Stimulated activated CD4-positive, alpha-beta T cell treated with anti-CD3 and anti-CD28 coated beads, Interleukin-12 subunit alpha, Interleukin-12 subunit beta, amount 100 ng/mL, for 24 hours (primary cell): ENCODE data around the gene SNTG2.
A peak's percentile ranks its signal among the peaks of the same experiment; 100 is the strongest.
"Not testable (repeated sequence)": the region's sequence is repeated elsewhere in the genome, so short reads cannot be mapped to it uniquely, and the experiment has no call there.

Experiments used
- DNase-seq, 2 experiments: peaks; one replicate each; pipeline ENCODE4 v3.0.0-alpha.2; 2020; ENCODE audit warnings: low read depth in 2 of 2

SNTG2 gene

DNA sequence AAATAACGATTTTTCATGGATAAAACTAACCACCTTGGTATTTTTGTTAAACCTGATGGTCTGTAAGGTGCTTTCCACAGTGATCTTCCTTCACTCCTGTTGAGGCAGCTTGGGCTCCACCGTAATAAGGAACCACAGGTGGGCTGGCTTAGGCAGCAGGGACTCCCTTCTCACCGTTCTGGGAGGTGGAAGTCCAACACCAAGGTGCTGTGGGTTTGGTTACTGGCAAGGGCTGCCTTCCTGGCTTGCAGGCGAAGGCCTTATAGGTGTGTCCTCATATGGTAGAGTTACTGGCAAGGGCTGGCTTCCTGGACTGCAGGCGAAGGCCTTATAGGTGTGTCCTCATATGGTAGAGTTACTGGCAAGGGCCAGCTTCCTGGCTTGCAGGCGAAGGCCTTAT, 143.0 kb downstream of the SNTG2 start:
- DNase-seq, result not testable (repeated sequence)

DNA sequence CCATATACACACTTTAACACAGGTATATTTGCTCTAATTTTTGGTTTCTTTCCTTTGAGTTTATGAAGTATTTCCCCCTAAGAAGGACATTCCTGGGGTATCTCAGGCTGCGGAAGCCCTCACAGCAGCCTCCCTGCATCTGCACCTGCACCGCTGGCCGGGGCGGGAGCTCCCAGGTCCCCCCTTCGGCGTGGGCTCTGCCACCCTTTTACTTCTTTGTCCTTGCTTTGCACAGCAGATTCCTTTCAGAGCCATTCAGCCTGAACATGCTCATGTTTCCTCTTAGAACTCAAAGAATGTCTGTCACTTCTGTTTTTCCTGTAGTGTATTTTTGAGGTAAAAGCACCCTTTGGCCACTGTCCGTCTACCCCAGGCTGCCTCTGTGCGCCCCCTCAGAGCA, 146.5 kb downstream of the SNTG2 start:
- no peak for DNase-seq

DNA sequence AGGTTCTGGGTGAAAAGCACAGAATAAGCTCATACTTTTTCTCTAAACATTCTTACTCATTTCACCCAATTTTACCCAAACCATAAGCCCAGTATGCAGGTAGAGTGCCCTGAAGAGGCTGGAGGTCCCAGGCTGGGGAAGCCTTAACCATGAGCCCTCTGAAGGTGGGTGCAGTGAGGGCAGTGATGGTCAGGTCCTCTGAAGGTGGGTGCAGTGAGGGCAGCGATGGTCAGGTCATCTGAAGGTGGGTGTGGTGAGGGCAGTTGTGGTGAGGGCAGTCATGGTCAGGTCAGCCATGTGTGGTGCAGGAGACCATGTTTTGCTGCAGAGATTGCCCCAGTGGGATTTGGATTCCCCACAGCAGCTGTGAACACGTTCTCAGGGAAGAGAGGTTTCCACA, 148.8 kb downstream of the SNTG2 start:
- no peak for DNase-seq

DNA sequence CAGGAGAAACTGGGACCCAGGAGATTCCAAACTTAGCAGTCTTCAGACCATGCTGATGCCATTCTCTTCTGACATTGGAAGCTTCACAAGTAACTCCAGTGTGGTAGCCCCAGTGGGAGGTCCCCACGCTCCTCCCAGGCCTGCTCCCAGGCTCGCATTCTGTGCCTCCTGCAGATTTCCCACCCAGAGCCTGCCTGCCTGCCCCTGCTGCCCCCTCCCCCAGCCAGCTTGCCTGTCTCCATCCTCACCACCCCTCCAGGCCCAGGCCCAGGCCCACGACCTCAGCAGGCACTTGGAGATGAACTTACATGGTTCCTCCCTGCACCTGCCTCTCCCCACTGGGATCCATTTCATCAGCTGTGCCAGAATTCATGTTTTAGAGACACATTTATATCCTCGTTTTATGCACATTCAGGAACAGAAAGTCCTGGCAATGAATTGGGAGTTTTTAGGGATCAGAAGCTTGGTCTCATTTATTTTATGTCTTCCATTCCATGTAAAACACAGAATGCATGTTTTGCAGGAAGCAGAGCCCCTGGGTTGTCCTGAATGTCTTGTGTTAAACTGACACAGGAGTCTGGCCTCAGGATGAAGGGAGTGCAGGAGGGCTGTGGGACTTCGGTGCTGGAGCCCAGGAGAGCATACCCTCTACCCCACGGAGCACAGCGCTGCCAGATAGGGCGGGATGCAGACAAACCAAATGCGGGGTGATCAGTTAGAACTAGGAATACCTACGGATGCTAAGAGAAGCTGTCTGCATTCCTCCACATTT, 150.5 kb downstream of the SNTG2 start:
- DNase-seq, result no peak

DNA sequence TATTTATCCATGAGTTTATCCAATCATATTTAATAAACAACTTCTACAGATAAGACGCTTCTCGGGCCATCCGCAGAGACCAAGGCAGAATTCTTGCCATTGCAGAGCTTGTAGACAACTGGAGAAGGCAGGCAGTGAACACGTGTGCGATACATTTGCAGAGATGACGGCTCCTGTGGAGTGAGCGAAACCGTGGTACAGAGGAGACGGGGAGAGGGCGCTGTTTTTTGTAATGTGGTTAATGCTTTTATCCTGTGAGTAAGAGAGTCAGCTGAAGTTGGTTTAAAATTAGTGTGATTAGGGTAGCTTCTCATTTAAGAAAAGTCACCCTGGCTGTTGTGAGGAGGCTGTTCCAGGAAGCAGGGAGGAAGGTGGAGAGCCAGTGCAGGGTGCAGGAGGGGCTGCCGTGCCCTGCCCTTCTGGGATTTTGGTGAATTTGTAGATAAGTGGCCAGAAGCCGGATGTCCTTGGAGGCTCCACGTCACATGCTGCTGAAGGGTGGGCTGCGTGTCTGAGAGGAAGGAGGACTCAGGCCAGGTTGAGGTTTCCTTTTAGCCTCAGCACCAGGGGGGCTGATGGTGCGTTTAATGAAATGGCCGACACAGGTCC, 151.4 kb downstream of the SNTG2 start:
- no peak for DNase-seq

DNA sequence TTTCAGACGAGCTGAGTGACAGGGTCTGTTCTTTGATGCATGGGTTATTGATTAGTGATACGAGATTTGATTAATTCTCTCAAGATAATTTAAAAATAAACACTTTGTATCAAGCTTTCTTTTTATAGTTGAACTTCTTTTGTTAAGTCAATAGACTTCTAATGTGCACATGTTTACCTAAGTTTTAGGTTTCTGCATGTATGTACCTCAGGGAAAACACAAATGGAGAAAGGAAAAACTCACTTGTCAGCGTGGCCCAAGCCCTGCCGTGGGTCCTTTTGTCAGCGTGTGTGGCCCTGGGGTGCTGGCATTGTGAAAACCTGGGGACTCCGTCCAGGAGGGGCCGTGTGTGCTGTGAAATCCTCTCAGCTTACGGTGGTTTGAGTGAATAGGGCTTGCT, 153.7 kb downstream of the SNTG2 start:
- no peak for DNase-seq

DNA sequence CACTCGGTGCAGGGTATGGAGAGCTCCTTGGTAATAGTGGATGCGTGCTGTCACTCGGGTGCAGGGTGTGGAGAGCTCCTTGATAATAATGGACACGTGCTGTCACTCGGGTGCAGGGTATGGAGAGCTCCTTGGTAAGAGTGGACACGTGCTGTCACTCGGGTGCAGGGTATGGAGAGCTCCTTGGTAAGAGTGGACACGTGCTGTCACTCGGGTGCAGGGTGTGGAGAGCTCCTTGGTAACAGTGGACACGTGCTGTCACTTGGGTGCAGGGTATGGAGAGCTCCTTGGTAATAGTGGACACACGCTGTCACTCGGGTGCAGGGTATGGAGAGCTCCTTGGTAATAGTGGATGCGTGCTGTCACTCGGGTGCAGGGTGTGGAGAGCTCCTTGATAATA, 155.7 kb downstream of the SNTG2 start:
- DNase-seq, result not testable (repeated sequence)

DNA sequence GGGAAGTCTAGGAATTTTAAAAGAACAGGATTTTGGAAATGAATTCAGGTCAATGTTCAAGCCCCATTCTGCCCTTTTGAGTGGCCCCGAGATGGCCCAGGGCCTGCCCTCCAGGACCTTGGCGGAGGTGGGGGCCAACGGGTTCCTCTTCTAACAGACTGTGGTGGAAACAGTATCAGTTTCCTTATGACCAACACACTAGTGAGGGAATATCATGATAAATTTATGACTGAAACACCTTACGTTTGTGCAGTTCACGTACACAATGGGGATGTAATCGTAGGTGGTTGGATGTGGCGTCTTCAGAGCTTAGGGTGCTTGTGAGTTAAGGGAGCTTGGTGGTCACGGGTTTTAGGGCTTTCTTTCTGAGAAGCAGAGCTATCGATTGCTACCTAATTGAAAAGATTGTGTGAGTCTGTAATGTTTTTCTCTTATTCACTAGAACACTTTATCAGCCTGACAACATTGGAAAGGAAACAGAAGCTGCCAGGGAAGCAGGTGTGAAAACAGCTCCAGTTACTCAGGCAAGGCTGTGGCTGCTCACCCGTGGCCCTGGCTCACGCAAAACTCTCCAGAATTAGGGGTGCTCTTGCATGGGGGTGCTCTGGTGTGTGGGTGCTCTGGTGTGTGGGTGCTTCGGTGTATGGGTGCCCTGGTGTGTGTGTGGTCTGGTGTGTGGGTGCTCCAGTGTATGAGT, 165.3 kb downstream of the SNTG2 start:
- no peak for DNase-seq

DNA sequence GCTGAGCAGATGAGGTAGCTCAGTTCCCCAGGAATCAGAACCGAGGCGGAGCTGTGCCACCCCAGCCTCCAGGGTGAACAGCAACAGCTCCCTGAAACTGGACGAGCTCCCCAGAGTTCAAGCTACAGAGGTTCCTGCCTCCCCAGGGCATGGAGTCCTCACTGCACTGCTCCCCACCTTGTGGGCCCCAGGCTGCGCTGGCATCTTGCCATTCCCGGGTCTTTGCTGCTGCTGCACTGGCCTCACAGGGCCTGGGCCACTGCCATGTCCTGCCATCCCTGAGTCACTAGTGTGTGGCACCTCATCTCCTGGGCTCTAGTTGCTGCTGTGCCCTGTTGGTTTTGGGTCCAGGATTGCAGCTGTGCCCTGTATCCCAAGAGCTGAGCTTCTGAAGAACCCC, 166.9 kb downstream of the SNTG2 start:
- no peak for DNase-seq

DNA sequence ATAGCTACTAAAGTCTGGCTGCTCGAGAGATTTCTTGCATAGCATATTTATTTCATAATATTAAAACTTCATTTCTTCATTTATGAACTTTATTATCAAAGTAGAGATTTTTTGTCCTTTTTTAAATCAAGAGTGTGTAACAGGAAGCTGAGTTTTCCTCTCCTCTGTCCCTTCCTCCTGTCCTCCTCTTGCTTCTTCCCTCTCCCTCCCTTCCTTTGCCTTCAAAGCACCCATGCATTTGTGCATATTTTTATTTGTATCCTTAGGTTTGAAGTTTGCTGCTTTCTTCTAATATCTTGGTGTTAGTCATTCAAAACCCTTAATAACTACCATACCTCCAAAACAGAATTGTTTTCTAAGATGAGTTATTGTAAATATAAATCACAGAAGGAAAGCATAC, 174.6 kb downstream of the SNTG2 start:
- no peak for DNase-seq

DNA sequence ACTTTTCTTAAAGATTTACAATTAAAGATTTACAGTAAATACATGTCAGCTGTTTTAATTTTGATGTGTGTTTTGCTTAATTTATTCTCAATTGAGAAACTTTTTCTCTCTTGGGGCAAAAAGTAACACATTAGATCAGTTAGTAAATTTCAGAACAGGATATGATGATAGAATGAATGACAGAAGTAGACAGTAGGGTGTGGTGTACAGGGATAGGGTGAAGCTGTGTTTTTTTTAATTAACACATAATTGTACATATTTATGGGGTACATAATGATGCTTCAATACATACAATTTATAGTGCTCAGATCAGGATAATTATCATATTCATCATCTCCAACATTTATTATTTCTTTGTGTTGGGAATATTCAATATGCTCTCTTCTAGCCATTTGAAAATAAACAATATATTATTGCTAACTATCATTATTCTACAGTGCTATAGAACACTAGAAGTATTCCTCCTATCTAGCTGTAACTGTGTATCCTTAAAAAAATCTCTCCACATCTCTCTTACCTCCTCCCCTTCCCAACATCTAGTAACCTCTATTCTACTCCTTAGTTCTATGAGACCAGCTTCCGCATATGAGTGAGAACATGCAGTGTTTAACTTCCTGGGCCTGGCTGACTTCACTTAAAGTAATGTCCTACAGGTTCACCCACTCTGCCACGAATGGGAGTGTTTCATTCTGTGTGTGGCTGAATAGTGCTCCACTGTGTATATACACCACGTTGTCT, 175.2 kb downstream of the SNTG2 start:
- no peak for DNase-seq

DNA sequence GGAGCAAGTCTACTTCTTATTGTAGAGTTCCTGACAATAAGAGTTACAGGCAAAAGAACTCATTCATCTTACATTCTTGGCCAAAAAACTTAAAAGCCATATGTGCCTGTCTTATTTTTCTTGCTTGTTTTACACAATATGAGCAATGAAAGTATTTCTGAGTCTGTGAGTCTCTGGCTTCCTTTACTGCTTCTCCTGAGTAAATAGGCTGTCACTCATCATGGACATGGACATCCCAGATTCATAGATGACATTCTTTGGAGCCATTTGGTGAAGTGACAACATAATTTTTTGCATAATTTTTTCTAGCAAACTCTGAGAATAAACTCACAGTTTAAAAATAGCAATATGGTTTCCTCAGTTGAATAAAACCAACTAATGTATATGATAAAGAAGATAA, 179.3 kb downstream of the SNTG2 start:
- DNase-seq, result no peak

DNA sequence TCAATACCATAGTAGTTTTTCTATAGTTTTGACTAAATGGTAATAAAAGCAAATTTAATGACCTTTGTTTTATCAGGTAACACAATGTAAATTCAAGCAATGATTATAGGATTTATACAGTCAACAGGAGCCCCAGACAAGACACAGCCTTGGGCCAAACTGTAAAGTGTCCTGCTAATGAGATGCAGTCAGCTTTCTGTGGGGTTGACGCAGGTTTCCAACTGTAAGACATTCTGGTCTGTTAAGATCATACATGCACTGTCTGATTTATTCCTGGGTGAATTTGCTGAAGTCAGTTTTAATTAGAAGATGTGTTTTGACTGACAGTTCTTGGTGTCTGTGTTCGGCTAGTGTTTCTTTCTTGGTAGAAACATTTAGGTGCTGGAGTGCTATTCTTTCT, 180.3 kb downstream of the SNTG2 start:
- no peak for DNase-seq

DNA sequence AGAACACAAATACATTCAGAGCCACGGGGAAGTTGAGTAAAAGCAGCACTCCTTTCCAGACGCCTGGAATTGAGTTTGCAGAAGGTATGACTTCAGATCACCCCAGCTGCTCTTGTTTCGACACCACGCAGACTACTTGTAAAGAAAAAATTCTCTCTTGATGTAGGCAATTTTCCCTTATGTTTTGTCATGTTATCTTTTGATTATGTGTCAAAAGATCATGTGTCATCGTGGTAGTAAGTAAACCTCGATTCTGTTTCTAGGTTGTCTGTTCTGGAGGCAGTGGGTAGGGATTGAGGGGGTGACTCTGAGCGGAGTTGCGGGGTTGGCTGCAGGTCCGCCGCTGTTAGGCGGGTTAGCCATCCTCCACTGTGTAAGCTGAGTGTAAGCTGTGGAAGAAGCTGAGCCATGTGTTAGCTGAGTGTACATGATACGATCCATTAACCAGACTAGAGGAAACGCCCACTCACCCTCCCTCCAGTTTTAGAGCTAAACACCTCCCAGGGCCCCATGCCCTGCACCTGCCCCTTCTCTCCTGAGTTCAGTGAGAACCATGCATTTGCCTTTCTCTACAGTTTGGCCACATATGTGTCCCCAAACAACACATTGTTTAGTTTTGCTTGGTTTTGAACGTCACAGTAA, 181.8 kb downstream of the SNTG2 start:
- DNase-seq, result peak; percentile 20 to 38

DNA sequence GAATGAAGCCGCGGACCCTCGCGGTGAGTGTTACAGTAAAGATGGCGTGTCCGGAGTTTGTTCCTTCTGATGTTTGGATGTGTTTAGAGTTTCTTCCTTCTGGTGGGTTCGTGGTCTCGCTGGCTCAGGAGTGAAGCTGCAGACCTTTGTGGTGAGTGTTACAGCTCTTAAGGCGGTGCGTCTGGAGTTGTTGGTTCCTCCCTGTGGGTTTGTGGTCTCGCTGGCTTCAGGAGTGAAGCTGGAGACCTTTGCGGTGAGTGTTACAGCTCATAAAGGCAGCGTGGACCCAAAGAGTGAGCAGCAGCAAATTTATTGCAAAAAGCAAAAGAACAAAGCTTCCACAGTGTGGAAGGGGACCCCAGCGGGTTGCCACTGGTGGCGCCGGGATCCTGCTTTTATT, 183.2 kb downstream of the SNTG2 start:
- DNase-seq, result peak in 1 of 2 experiments; percentile 14

DNA sequence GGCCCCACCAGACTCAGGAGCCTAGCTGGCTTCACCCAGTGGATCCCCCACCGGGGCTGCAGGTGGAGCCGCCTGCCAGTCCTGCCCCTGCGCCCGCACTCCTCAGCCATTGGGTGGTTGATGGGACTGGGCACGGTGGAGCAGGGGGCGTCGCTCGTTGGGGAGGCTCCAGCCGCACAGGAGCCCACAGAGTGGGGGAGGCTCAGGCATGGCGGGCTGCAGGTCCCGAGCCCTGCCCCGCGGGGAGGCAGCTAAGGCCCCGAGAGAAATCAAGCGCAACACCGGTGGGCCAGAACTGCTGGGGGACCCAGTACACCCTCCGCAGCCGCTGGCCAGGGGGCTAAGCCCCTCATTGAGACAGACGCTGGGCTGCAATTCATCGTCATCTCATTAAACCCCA, 184.0 kb downstream of the SNTG2 start:
- DNase-seq, result no peak

DNA sequence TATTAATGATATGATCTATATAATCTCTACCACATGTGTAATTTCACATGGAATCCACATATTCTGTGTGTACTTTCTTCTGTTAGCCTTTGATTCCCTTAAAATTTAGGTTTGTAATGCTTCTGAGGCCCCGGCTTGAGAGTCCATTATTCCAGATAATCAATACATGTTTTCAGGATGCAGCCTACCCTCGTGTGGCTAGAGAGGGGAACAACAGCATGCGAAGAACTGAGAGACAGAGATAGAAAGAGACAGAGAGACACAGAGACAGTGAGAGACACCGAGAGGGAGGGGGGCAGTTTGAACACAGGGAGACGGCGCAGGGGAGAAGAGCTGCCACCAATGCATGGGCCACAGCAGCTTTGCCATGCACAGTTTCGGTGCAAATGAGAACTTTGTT, 185.4 kb downstream of the SNTG2 start:
- no peak for DNase-seq

DNA sequence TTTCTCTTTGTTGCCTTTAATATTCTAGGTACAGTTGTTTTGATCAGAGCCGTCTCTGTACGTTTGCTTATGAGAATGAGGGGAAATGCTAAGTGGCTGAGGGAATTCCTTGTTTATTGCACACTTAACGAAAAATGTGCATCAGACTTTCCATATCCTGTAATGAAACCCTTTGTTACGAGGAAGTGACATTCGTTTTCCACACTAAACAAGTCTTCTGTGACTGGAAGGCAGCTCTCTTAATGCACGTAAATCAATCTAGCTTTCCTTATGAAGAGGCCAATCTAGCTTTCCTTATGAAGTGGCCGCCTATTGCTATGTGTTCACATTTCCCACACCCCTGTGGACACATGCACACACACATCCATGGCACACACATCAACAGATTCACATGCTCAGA, 186.2 kb downstream of the SNTG2 start:
- no peak for DNase-seq

DNA sequence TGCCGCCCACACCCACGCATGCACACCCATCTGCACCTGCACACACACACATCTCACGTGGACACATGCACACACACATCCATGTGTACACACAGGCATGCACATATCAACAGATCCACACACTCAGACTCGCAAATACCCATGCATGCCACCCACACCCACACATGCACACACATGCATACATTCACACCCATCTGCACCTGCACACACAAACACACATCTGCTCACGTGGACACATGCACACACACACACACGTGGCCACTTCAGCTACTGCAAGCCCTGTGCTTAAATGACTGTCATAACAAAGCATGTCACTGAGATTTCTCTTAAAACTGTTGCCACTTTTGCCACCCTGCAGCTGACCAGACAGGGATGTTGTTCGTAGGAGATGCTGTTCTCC, 186.6 kb downstream of the SNTG2 start:
- DNase-seq, result no peak

DNA sequence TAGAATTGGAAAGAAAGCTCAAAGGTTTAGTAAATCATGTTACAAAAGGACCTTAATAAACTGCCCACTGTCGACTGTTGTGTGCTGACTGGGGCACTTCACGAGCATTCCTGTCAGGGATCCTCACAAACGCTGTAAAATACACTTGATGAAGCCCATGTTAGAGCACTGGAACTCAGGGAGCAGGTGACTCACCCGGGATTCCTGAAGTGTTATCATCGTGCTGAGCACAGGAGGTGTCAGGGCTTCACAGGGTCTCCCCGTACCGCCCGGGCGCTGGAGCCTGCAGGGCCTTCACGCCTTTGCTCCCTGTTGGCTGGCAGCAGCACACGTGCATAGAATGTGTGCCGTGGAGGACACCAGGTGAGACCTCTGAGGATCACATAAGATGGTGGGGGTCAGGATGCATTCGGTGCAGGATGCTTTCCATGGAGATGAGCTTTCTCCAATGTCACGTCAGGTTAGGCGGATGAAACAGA, 187.3 kb downstream of the SNTG2 start:
- DNase-seq, result no peak

DNA sequence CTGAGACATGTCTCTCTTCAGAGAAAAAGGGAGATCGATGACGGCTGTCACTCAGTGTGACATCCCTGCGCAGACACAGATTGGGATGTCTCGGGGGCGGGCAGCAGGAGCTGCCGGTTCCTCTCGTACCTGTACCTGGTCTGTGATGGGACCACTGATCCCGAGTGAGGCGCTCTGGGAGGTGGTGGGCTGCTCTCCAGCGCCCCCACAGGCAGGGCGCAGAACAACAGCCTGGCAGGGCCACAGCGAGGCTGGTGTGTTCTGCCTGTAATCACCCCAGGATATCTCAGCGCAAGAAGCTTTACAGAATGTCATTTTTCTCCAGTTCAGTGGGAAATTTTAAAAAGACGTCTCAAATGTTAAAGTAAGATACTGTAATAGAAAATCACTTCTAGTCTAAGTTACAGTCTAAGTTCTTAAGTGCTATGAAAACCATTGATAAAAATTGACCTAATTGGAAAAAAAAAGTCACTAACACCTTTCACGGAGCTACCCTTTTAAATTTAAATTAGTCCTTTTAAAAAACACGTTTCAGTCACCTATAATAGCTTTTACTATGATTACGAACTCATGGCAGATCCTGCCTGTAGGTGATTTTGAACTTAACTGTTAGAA, 189.8 kb downstream of the SNTG2 start:
- peak; percentile 33 to 34 for DNase-seq
